H4 (cell line): Measurements from ENCODE around the gene MPPED2. TPM values are rescaled to one million over a fixed set of nuclear protein-coding genes. Genes with fewer than 3 reads are reported as not detected.

ENCODE experiments used
- DNase-seq: peaks from one replicate; pipeline ENCODE4 v3.0.0-alpha.2; 2015; ENCODE audit warnings: low spot score
- total RNA-seq: library from RNA; depleted of rRNA; stranded (reverse); fragments of >200 nt; shearing (Covaris generic); gene quantifications from 2 replicates; pipeline ENCODE4 v1.2.3, GENCODE V29; 2014

Gene MPPED2
- total RNA-seq, 1 experiment from 2014 or later, result 1.8 TPM

DNA sequence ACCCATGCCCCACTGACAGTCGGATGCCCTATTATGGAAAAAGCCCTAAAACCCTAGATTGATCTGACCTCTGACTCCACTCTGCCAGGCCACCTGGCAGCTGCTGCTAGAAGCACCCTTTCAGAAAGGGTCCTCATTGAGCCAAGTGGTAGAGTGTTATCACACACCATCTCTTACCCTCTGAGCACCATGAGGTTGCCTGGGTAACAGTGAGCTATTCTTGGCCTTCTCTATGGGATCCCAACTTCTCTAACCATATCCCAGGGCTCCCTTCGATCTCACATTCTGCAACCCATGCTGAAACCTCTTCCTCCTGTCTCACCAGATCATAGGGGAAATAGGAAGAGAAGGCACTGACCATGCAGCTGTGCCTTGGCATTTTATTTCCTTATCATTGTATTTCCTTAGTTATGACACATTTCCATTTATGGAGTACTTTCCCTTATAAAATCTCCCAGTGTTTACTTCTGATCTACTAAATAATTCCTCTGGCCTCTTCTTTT, 52.7 kb downstream of the MPPED2 start:
- no peak for DNase-seq

DNA sequence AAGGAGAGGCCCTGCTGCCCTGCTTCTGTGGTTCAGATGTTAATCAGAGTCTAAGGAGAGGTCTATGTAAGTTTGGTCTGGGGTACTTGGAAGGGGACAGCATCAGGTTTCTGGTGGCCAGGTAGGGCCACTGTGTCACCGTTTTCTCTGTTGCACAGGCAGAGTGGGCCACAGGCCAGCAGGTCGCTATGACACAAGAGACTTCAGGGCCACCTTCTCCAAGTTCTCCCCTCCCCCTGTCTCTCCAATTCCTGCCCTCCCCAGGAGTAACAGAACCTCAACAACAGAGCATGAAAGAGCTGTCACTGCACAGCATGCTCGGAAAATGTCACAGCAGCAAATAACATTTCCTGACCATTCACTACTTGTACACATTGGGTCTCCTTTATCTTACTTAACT, 58.6 kb downstream of the MPPED2 start:
- no peak for DNase-seq

DNA sequence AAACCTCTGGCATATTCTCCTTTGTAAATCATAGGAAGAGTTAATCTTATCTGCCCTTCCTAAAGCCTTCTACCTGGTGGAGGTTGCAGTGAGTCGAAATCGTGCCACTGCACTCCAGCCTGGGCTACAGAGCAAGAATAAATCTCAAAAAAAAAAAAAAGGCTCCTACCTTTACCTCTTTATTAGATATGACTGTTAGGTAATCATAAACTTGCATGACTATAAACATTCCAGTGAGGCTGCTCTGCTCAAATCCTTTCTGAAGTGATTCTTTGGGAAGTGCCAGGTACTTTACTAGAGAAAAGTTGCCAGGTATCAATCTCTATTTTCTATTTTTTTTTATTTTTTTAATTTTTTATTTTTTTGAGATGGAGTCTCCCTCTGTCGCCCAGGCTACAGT, 59.6 kb downstream of the MPPED2 start:
- DNase-seq, result no peak

DNA sequence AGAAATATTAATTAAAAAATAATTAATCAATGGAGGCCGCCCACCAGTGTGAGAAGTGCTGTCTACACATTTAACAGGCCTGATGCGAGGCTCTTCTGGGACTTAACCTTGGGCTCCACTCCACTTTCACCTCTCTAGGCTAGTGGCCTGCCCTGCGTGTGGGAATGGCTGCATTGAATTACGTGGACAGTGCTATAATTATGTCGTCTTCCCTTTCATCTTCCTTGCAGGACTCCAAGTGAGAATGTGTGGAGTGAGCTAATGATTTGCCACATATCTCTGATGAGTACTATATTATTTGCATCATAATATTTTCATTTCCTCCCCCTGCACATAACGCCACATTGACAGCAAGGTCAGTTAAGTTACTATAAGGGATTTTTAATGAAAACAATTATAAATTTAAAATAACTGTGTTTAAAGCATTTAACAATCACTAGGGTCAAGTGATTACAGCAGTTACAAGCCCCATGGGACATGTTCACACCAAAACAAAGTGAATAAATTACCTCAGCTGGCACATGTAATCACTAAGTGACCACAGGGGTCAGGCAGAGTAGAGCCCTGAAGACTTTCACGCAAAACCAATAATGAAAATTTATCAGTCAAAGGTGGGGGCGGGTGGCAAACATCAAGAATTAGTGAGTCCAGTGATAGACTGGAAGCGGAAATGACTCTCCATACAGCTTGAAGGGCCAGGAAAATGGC, 63.5 kb downstream of the MPPED2 start:
- no peak for DNase-seq

DNA sequence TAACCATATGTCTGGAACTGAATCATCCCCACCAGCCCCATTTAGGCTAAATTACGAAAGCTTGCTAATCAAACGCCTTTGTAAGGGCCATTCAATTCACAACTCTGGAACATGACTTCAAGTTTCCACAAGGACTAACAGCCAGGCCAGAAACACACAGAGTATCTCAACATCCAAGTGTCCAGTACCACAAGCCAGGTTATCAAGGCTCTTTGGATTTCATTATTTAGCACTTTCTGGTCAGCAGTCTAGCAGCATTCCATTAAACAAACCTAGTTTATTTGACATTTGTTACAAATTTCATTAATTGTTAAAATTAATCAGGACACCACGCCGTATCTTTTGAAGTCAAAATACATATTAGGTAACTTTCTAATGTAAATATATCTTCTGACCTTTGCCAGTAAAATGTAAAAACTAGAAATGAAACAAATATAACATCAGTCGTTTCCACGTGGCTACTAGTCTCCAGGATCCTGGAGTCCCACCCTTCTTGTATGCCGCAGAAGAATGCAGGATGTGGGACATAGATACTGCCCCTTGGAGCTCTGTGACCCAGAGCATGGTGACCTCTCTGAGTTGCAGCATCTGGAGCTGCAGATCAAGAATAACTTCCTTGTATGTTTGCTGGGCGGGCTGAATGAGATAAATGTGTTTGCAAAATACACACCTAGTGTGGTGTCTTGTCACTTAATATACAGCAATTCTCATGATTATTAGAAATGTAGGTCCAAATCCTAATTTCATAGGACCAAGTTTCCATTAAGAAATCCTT, 64.7 kb downstream of the MPPED2 start:
- no peak for DNase-seq

DNA sequence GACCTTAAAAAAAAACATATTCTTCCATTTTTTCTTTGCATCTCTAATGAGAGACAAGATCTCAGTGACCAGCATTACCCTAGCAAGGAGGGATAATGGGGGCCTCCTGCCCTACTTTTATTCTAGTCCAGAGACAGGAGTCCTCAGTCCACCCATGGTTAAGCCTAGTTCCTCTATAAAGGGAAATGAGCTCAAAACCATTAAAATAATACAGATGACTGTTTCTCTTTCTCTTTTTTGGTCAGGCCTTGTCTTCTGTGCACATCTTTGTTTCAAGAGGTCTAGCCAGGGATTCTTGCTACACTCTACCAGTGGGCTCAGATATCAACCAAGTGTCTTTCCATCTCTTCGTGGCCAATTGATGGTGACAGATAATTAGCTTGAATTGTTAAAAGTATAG, 73.1 kb downstream of the MPPED2 start:
- DNase-seq, result no peak

DNA sequence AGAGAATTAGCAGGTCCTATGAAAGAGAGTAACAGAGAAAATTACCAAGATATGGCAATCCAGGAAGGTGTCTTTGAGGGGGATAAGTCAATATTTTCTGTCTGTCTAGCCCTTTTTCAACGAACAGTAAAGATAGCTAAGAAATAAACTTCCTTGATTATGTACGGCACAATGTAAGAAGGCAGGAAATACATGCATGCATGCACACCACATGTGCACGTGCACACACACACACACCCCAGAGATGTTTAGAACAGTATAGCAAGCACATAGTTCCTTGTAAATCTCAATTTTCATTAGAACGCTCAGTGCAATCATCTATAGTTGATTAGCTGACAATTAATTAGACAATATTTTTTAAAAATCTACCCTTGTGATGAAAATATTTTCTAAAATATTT, 74.7 kb downstream of the MPPED2 start:
- no peak for DNase-seq

DNA sequence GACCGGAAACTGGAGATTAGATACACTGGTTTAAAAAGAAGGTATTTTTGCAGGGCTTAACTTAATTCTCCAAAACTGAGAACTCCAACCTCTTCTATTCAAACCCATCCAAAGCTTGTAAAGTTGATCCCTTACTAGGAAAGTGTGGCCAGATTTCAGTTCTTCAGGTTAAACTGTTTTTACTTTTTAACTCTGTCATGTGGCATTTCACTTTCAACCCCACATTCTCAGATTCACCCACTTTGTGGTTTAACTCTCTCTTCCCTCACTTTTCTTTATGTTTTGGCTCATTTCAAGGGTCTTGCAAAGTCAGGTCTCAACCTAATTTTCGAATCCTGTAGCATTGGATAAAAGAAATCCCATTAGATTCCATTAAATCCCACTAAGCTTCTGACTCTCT, 75.4 kb downstream of the MPPED2 start:
- no peak for DNase-seq

DNA sequence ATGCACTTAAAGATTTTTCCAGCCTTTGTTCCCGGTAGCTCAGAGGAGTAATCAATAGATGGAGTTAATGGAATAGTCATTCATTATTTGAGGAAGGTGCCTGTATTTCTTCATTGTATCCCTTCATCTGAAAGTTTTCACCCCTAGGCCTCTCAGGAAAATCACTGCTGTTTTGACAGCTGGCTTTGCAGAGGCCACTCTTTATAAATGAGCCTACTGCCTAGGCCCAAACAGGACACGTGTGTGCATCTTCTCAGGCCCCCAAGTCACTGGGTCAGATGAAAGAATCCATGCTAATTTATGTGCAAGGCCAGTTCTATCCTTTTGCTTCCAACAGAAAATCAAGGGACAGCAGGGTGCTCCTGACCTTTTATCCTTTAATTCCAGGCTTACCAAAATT, 76.8 kb downstream of the MPPED2 start:
- DNase-seq, result no peak

DNA sequence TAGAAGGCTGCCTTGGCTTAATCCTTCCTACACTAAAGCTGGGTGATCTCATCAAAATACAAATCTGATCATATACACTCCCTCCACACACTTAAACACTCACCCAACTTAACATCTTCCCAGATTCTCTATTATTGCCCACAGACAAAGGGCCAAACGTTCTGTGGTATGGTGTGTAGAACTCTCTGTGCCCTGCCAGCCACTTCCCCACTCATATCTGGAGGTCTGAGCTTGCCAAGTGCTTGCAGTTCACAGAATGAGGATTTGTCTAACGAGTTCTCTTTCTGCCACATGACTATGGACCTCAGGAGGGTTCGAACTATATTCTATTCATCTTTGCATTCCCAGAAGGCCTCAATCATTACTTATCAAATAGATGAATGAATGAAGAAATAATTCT, 77.6 kb downstream of the MPPED2 start:
- no peak for DNase-seq

DNA sequence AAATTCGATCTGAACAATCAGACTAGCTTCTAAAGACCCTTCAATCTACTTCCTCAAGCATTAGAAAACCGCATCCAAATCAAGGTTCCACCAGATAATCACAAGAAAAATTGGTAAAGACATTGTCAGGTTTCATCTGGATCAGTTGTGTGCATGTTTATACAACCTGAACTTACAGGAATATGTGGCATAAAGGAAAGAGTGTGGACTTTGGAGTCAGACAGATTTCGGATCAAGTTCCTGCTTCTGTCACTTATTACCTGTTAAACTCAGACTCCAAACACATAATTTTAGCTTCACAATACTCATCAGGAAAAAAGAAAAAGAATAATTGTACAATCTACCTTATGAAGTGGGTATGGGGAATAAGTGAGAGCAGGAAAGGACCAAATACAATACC, 80.5 kb downstream of the MPPED2 start:
- DNase-seq, result no peak

DNA sequence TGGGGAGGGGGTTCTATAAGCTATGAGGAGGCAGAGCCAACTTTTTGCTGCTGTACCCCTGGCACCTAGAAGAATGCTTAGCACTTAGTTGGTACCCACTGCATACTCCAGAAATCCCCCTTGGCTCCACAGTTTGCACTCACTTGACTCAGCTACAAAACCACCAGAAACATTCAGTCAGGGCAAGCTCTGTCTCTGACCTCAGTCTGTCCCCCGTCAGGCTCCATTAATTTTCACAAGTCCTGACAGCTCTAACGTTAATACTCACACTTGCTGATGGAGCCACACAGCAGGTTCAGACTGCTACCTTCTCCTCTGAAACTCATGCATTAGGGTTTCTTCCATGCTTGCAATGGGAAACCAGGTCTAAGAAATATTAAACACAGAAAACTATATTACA, 81.7 kb downstream of the MPPED2 start:
- DNase-seq, result no peak

DNA sequence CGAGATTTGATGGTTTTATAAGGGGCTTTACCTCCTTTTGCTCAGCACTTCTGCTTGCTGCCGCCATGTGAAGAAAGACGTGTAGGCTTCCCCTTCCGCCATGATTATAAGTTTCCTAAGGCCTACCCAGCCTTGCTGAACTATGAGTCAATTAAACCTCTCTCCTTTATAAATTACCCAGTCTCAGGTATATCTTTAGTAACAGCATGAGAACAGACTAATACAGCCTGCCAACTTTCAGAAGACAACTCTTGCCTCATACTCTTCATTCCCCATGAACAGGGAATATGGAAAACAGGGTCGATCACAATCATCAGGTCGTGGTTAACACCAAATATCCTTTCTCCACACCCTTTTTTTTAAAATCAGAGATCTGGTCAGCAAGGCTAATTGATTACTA, 83.0 kb downstream of the MPPED2 start:
- DNase-seq, result no peak

DNA sequence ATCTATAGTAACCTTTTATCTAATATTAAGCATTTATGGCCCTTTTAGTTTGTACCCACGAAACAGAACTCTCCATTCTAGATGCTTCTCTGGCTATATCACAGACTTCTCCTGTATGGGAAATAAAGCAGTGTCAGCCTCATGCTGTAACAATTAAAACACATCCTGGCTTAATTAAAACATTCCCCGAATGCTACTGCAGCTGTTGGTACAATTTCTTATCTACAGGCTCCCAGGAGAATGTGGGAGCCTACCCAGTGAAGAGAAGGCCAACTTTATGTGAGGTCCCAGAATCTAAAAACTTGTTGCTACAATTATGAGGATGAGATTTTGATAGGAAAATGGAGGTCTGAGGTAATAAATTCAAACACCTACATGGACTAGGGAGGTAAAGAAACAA, 83.8 kb downstream of the MPPED2 start:
- no peak for DNase-seq

DNA sequence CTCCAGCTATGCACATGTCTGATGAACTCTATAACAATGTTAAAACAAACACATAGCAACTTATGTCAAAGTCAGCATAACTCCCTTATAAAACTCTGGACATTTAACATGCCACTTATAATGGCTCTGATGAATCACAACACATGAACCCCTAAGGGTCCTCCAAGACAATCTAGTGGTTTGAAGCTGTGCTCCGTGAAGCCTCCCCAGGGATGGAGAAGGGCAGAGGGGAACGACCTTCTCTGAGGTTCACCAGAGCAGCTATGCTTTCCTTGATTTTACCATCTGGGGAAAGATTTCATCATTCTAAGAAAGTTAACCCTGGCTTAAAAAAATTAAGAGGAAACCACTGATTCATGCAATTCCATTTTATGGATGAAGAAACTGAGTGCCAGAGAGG, 84.4 kb downstream of the MPPED2 start:
- DNase-seq, result no peak

DNA sequence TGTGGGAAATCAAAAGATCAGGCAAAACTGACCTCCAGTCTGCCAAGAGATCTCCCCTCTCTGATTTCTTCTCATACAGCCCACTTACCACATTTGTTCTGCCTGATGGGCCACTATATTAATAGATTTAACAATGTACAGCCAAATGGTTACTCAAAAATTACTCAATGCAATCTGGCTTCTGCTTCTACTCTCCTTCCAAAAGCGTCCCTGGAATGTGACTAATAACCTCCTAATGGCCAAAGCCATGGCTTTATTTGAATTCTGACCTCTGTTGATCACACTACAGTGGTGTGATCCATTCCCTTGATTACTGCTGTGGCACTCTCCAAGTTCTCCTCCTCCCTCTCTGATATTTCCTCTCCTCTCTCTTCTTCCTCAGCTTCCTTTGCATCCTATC, 86.2 kb downstream of the MPPED2 start:
- no peak for DNase-seq

DNA sequence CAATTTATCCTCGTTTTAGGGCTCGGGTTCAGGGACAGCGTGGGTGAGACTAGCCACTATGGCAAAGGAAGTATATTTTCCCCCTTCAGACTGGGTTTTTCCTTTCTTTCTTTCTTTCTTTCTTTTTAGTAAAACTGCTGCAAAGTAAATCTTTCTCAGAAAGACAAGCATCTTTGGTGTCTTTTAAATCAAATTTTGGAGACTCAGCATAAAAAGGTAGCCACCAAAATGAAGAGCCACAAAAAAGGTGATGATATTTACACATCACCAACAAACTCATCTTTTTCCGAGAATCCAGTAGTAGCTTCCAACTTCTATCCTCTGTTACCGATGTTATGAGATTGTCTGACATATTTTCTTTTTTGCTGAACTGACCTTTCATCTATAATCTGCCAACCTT, 88.6 kb downstream of the MPPED2 start:
- DNase-seq, result no peak

DNA sequence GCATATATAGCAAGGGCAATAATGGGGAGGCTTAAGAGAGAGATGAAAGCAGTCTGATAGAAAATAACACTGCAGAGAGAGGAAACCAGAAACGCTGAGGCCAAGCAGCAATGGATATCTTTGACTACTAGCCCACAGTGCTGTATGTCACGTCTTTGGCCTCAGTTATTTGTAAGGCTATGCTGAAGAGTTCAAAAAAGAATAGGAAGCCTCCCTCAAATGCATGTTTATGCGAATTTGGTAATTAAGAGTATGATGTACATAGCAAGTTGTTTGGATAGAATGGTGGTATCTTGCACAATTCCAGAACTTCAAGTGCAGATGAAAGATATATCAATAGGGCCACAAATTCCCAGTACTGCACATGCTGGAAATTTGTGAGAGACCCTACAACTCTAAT, 89.2 kb downstream of the MPPED2 start:
- DNase-seq, result no peak

DNA sequence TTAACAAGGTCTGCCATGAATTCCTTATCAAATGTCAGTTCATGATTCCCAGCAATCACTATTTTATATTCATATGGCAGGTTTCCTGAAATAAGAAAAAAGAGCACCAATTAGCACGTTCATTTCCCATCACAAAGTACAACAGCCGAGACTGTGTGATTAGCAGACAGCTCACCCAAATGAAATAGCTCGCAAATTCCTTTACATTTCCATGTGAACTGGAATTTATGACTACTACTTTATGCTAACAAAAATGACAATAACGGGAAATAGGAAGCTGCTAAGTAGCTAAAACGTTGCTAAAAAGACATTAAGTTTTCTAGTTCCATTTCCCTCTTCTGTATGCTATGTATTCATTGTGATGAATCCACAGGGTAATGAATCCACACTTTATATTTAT, 90.7 kb downstream of the MPPED2 start:
- DNase-seq, result no peak

DNA sequence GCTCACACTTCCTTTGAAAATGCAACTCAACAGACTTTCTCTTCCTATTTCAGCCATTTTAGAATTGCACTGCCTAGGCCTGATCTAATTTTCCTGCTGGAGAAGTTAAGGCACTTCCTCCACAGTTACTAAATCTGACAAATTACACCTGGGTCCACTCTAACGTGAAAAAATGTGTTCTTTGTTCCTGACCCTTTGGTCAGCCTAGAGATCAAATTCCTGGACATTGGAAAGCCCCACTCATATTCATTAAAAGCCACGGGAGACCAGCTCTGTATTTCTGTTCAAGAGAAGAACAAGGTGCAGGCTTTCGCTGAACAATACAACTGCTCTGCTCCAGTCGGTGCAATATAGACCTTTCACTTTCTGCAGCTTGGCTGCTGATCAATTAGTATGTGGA, 96.6 kb downstream of the MPPED2 start:
- no peak for DNase-seq

DNA sequence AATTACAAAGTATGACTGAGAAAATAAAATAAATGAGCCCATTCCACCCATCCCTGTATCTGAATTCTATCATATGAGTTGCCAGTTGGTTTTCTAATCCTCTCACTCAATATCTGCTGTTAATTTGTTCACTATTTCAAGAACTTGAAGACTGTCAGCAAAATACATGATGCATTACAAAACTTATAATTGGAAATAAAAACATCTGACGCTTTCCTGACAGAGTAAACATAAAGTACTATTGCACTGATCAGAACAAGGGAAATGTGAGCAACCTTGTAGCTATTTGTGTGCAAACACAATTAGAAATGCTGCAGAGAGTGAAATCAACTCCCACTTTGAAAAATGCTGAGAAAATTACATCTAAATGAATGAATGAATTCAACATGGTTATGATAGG, 97.1 kb downstream of the MPPED2 start:
- no peak for DNase-seq

DNA sequence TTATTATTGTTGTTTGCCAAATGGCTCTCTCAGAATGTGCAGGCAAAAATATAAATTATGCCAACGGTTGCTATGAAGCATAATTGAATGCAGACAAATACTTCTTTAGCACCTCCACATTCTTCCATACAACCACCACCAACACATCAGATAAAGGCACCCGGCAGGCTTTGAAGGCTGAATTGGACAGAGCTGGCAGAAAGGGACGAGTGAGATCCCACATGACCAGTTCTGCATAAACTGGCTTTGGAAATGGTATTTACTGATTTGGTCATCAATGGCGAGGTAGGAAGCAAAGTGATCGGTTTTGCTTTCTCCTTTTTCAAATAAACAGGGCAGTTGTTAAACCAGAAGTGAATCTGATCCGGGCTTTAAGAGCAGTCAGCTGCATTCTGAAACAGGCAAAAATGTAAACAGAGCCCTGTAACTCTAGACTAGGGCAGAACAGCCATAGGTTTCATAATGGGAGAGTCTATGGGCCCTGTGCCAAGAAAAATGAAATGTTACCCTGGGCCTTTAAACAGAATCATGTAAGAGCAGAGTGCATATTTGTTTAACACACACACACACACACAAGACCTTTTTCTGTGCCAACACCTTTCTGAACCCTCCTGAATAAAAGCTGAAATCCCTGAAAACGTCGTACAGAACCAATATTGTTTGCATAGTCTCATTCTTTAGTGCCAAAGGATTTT, 97.7 kb downstream of the MPPED2 start:
- DNase-seq, result peak; percentile 78
